DMS153 (cell line): ENCODE results near the gene RSPO3.
"Not testable (repeated sequence)": the region's sequence is repeated elsewhere in the genome, so short reads cannot be mapped to it uniquely, and the experiment has no call there.

Experiments
- DNase-seq: peaks from one replicate; lab custom pipeline; 2025; lab: John Stamatoyannopoulos, UW

RSPO3 gene, protein sequence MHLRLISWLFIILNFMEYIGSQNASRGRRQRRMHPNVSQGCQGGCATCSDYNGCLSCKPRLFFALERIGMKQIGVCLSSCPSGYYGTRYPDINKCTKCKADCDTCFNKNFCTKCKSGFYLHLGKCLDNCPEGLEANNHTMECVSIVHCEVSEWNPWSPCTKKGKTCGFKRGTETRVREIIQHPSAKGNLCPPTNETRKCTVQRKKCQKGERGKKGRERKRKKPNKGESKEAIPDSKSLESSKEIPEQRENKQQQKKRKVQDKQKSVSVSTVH

DNA sequence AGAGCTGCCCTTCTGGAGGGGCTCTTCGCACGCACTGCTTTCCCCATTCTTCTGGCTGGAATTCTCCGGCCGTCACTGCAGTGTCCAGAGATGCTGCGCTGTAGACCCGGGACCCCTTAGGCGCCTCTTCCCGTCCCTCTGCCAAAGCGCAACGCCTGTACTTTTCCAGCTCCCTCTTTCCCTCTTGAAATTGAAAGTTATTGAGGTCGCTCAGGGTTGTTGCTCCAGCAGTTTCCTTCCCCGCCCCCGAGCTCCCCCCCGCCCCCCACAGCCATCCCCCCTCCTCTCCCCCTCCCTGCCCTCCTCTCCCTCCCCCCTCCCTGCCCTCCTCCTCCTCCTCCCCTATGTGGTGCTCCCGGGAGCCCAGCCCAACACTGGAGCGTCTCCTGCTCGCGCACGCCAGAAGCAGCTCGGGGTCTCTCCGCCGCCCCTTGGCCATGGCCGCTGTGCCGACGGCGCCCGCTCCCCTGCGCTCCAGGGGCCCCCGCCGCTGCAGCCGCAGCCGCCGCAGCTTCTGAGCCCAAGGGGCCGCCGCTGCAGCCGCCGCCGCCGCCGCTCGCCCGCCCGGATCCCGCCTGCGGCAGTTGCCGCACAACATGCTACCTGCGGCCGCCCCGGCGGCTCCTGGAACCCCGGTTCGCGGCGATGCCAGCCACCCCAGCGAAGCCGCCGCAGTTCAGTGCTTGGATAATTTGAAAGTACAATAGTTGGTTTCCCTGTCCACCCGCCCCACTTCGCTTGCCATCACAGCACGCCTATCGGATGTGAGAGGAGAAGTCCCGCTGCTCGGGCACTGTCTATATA is at the start of gene RSPO3:
Gene RSPO3 (plus strand): TSS at position 374 of the 804 bp plus-strand sequence. CDS start 522 bp downstream, outside the sequence.
- no peak for DNase-seq

DNA sequence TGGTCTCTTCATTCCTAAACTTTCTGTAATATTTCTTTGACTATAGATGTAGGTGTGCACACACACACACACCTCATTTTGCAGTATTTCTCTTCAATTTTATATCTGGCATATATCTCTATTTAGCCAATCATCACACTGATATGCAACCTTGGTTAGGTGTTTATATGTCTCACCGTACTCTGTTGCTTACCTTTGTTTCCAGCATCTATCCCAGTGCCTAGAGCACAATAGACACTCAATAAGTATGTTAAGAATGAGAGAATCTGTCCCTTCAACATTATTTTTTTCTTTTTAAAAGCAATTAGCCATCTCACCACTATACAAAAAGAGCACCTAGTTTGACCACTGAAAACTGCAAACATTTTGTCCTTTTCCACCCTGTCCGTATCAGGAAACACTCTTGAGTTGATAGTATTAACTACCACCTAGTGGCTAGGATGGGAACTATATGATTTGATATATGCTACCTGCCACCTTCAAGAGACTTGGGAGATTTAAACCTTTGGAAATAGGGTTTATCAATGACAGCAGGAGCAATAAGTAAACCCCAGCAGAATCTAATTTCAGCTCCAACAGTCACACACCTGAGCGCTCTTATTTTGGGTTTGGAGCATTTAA is 48.7 kb upstream of the RSPO3 start:
- peak; percentile 2 for DNase-seq

DNA sequence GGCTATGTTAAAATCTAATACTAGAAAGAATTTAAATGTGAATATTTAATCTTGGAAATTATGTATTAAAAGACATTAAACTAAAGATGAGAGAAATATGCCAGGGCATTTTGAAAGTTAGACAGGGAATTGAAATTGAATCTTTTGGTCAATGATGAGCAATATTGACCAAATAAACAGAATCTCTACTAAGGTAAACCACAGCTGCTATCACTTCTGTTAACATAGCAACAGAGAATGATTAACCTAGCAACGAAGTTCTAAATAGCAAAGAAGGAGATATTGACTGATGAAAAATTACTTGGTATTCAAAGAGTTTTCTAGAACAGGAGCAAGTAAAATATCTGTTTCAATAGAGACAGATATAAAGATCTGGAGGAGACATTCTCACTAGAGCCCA is 45.2 kb upstream of the RSPO3 start:
- DNase-seq: no peak

DNA sequence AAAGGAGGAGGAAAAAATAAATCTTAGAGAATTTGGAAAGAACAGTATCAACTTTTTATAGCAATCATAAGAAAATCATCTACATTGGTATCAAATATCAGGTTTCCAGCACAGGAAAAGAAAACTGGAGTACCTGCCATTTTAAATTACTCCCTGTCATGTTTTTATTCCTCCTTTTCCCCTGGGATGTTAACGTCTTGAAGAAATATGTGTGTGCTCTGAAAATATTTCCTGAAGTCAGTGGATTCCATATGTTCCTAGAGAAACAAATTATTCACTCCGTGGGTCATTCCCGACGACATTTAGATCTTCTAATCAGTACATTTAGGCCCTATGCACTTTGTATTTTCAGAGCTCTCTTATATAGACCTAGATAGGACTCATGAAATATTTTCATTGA is 42.0 kb upstream of the RSPO3 start:
- no peak for DNase-seq

DNA sequence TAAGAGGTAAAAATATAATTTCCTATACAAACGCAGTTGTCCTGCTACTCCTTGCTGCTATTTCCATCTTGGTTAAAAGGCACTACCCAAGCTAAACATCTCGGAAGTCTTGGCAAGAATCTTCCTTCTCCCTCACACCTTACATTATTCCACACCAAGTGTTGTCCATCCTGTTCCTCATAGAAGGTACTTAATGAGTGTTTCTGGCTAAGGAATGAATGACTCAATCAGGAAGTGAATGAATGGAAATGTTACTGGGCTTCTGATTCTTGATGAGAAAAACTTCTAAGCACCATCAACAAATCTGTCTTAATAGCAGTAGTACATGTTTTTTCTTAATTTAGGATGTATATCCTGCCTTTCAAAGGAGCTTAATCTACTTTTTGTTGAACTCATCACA is 40.6 kb upstream of the RSPO3 start:
- no peak for DNase-seq

DNA sequence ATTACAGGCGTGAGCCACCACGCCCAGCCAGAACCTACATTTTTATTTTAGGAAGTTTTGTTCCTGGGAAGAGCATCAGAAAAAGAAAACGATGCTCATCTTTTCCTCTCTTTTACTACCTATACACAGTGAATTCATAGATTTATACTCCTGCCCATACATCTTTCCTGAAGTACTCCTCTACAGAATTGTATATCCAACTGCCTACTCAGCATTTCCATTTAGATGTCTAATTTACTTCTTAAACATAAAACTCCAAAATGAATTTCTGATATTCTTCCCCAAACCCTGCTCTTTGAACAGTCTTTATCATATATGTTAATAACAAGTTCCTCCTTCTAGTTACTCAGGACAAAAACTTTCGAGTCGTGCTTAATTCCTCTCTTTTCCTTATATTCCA is 39.8 kb upstream of the RSPO3 start:
- no peak for DNase-seq

DNA sequence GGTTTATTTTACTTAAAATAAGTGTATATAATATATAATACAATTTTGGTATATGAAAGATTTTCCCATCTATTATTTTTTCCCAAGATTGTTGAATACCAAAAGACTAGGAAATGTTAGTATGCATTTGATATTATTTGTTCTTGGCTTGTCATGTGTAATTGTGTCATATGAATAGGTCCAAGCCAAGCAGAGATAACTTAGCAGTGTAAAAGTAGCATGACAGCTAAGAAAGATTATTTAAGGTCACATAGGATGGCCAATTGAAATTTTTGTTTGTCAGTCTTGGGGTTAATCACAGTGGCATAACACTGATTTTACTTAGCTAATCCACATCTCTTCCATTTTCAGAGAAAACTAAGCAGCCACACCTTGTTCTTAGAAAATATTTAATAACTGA is 38.8 kb upstream of the RSPO3 start:
- no peak for DNase-seq

DNA sequence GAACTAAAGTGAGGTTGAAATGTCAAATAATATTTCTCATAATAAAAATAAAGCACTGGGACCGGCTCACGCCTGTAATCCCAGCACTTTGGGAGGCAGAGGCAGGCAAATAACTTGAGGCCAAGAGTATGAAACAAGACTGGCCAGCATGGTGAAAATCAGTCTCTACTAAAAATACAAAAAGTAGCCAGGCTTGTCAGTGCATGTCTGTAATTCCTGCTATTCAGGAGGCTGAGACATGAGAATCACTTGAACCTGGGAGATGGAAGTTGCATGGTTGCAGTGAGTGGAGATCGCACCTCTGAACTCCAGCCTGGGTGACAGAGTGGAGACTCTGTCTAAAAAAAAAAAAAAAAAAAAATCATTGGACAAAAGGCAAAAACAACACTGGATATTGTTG is 38.4 kb upstream of the RSPO3 start:
- DNase-seq: no peak

DNA sequence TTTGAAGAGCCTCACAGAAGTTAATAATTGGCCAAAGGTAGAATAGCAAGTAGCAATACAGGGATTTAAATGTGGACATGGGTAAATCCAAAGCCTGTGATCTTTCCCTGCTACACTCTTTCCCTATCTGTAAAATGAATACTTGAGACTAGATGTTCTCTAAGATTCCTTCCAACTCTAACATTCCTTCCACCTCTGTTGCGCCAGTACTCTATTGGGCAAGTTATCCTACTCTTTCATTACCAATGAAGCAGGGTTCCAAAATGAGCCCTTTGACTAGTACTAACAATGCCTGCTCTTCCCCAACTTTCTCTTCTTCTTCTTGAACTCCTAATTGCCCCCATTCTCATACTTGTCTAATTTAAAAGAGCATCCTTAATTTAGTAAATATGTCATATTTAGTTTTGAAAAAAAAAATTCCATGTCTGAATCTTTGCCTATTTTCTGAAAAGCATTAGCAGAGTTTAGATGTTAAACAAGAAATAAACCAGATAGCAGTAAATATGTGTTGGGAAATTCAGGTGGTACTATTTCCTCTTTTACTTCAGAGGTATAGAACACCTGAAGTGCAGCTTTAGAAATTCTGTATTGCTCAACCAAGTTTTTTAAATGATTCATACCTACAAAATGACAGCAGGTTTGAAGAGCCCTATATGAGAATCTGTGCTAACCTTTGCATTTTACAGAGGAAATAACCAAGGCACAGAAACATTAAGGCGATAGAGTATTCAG is 35.1 kb upstream of the RSPO3 start:
- no peak for DNase-seq

DNA sequence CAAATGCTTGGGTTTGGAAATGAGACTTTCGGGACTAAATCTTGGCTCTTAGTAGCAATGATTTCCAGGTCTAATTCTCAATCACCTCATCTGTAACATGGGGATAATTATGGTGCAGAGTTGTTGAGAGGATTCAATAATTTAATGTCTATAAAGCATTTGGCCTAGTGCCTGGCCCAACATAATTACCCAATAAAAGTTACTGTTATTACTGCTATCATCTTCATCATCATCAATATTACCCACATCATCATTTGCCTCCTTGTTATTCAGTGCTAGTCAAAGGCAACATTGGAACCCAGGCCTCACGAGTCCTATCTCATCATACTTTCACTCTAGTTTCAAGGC is 34.5 kb upstream of the RSPO3 start:
- DNase-seq: no peak

DNA sequence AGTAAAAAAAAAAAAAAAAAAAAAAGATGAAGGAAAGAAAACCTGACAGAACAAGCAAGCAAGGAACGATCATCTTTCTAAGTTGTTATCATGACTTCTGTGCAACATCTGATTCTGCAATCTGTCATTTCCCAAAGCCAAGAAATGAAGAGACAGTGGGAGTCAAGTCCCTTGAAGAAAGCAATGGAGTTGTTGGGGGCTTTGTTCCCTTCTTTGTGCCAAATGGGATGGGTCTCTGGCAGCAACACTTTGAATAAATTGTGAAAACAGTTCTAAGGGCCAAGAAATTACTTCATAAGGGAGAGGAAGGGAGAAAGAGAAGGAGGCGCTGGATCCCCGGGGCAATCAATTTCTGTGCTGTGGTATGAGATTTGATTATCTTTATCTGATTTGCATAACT is 33.3 kb upstream of the RSPO3 start:
- DNase-seq: no peak

DNA sequence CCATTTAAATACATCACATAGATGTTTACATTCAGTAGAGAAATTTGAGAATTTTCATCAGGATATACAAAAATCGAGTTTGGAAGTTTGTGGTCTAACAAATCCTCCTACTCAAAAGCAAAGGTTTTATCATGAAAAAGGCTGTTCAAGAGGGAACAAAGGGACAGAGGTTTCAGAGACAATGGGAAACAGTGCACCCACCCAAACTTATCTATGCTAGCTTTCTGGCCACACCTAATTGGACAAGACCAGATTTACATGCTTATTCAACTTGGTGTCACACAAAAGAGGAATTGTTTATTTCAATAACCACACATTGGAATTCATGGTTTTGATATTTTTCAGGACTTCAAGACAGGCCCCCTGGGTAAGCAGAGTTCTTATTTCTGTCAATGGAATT is 28.4 kb upstream of the RSPO3 start:
- no peak for DNase-seq

DNA sequence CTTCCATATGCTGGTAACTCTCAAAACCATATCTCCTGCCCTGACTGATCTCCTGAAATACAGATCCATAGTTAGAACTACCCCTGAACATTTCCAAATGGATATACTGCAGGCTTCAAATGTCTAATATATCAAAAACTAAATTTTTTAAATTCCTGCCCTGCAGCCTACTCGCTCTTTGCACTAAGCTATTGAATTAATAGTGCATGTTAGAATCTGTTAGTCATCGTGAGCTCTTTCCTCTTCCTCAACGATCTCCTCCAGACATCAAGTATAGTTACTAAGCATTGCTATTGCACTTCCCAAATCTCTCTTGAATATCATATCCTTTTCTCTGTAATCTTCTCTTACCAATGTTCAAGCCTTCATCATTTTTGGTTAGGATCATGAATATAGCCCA is 26.0 kb upstream of the RSPO3 start:
- DNase-seq: no peak

DNA sequence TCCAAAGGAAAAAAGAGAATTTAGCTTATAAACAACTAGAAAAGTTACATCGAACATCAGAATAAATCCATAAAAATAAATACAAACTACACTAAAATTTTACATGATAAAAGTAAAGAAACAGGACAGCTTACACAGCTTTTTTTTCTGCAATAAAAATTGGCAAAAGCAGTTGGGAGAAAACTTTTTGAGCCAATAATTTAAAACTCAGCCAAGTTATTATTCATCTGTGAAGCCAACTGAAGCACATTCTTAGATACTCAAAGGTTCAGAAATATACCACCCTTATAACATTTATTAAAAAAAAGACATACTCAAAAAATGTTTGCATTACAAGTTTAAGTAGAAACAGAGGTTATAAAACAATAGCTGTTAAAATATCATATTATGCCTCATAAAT is 23.7 kb upstream of the RSPO3 start:
- no peak for DNase-seq

DNA sequence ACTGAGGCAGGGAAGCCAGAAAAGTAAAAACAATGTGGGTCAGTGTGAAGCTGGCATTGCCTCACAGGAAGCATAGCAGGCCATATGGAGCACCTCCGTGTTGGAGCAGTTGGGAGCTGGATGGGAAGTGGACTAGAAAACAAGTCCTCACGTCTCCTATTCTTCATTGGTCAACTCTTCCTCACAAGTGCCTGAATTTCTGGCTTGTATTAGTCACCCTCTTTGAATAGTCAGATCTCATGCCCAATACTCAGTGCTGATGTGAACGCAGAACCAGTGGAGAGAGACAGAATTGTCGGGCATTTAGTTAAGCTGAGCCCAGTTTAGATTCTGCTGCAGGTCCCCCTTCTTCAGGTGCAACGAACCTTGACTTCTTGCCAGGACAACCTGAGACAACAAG is 22.3 kb upstream of the RSPO3 start:
- DNase-seq: no peak

DNA sequence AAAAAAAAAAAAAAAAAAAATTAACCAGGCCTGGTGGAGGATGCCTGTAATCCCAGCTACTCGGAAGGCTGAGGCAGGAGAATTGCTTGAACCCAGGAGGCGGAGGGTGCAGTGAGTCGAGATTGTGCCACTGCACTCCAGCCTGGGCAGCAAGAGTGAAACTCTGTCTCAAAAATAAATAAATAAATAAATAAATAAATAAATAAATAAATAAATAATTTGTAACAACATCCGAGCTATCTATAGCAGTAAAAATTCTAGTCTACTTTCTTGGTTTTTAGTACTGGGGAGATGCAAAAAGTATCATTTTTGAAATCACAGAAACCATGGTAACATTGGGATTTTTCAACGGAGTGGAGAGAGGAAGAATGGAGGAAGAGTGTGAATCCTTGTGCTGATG is 21.0 kb upstream of the RSPO3 start:
- DNase-seq: not testable (repeated sequence)

DNA sequence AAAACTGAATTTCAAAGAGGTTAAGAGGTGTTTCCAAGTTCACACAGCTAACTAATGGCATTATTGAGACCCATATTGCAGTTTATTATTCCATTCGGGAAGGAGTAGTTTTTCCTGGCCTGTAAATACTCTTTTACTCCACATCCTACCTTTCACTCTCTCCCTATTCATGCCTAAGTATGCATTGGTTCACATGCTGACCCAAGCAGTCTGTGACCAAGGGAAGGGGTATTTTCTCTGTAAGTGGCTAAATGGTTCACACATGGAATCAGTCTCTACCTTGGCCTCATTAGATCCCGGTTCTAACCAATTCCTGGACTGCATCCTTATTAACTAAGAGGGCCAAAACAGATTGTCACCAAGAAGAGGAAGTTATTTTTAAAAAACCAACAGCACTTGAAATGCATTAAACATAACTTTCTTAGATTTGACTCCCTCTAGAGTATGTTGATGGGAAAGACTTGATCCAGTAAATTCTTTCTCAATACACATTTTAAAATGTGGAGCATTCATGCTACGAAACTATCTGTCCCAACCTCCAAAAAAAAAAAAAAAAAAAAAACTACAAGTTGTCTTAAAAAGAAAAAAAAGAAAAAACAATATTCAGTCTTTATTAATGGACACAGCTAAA is 17.8 kb upstream of the RSPO3 start:
- no peak for DNase-seq

DNA sequence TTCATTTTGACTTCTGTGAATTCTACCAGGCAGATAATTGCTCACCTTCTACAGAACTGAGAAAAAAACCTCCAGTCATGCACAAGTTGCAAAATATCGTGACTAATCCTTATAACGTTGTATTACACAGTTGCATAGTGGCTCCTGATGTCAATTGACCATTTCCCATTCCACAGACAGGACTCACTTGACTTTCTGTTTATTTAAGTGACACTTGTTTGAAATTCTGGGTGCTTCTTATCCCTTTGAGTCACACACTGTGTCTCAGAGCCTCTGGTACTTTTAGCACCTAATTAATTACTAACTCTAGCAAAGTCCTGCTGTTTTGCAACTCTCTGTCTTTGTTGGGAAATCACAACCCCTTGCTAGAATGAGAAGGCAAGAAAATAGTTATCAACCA is 16.2 kb upstream of the RSPO3 start:
- no peak for DNase-seq

DNA sequence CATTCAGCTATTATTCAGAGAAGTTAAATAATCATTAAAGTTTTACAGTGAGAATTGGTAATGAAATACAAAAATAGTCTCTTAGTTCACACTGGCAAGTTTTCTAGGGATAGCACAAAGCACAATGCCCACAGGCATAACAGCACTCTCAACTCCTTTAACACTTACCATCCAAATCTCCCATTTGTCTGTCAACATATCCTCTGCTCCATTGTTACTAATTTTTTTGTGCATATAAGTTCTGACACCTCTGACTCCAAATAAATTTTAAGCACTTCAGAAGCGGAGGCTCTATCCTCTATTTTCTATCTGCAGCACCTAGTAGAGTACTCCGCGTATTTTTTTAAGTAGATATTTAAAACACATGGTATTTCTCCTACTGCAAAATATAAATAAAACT is 15.6 kb upstream of the RSPO3 start:
- DNase-seq: no peak

DNA sequence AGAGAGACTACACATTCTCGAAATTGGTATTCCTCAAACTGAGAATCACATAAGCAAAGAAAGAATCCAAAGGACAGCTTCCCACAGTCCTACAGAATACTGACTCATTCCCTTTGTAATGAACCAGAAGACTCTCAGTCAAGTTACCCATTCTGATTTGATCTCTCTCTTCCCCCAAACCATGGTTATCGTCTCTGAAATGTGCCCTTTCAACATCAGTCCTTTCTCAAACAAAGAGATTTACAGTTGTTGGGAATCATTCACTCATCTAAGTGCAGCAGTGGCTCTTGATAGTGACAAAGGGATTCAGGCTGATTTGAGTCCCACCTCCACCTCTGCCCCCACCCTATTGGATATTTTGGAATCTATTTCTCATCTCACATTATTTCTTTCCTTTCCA is 15.0 kb upstream of the RSPO3 start:
- no peak for DNase-seq

DNA sequence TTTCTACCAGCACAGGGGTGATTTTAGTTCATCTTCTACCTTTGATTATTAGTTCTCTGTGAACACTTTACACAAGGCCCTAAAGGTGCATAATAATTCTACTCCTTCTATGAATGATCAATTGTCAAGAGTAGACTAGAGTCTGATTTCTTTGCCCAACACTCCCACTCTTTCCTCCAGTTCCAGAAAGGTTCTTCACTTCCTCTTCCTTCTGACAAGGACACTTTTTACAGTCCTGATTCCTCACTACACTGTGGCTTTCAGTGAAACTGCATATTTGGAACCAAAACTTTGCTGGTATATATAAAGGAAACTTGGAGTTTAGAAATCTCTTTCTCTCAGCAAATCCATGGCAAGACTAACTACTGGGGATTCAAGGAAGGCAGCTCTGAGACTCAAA is 10.6 kb upstream of the RSPO3 start:
- no peak for DNase-seq

DNA sequence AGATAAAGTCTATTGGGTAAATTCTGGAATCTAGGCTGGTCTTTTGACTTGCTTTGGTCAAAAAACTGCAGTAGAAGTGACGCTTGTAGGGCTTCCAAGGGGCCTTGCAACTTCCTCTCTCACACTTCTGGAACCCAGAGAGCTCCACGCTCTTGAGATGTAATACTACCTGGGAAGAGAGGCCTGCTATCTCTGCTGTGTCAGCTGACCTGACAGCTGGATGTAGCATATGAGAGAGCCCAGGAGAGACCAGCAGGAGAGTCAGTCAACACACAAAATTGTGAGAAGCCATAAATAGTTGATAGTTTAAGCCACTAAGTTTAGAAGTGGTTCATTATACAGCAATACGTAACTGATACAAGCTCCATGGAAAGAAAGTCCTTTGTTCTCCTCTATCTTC is 7.8 kb upstream of the RSPO3 start:
- no peak for DNase-seq
